HG02678 (cell line): Measurements from ENCODE around the gene SYT3.

Experiments used
- ATAC-seq: cut with Tn5 transposase; IDR thresholded peaks from one replicate; pipeline ENCODE4 v1.9.1; 2021; ENCODE audit warnings: mild to moderate bottlenecking, moderate library complexity; ENCODE audit not compliant: unreplicated experiment

Gene SYT3

DNA sequence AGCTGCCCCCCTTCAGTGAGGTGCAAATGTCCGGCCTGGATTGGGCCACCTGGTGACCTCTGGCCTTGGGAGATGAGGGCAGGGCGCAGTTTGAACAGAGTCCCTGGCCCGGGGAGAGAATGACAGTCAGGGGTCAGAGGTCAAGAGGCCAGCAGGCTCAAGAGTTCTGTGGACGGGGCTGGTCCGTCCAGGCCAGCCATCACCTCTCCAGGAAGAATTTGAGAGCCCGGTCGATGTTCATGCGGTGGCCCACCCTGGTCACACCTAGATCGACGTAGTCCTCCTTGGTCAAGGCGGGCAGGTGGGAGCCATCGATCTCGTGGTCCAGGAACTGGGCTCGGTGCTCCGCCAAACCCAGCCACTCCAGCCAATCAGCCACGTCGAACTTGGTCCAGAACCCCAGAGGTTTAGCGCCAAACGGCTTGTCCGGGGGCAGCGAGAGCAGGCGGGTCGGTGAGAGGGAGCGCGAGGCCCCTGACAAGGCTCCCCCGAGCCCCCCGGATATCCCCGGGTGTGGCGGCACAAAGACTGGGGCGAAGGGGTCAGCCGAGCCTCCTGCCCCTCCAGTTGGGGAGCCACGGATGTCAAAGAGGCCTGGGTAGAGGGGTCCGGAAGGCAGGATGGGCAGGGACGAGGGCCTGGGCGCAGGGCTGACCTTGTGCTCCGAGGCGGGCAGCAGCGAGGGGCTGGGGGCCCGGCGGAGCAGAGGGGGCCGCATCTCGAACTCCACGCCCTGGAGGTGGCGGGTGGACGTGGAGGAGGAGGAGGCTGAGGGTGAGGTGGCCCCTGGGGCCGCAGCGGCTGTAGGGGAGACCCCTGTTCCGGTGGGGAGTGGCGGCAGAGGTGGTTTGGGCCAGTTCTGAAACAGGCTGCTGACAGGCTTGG, 22.3 kb upstream of the SYT3 start:
- ATAC-seq = no peak

DNA sequence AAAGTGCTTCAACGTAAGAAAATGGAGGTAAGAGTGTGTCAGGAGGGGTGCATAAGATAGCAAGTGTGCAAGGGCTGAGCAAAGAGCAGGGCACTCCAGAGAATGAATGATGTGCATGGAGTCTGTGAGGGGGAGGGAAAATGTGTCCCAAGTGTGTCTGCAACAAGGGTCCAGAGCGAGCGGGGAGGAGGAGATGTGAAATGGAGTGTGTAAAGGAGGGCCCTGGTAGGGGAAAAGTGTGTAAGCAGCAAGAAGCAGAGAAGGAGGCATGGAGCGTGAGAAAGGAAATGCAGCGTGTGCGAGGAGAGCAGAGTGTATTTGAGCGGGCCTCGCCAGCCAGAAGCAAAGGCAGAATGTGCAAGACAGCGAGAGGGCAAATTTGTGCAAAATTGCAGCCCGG, 21.3 kb upstream of the SYT3 start:
- ATAC-seq = no peak

- no peak for ATAC-seq
Measured at GRCh38 chr19:50660088-50660366, 20.3 kb upstream of the SYT3 start.

- ATAC-seq = no peak
Measured at GRCh38 chr19:50659318-50660087, 19.8 kb upstream of the SYT3 start.

- ATAC-seq = no peak
Measured at GRCh38 chr19:50658441-50659317, 19.0 kb upstream of the SYT3 start.

GRCh38 chr19:50657712-50658440, 18.2 kb upstream of the SYT3 start:
- ATAC-seq = no peak

GRCh38 chr19:50657222-50657669, 17.6 kb upstream of the SYT3 start:
- ATAC-seq = no peak

GRCh38 chr19:50654882-50655281, 15.2 kb upstream of the SYT3 start:
- no peak for ATAC-seq

GRCh38 chr19:50652722-50653121, 13.0 kb upstream of the SYT3 start:
- ATAC-seq = no peak

DNA sequence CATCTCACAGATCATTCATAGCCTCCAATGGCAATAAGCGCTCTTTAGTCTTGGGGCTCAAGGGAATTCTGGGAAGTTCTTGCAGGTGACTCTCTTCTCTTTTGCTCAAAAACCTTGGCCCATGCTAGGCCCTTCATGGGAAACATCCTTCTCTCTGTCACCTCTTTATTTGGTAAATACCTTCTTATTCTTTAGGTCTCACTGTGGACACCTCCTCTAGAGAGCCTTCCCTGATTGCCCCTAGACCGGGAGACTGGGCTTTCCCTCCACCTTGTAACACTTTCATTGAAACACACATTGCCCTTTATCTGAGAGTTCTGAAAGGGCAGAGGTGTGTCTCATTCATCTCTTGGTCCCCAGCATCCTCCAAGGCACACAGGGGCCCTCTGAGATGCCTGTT, 11.5 kb upstream of the SYT3 start:
- ATAC-seq = no peak

DNA sequence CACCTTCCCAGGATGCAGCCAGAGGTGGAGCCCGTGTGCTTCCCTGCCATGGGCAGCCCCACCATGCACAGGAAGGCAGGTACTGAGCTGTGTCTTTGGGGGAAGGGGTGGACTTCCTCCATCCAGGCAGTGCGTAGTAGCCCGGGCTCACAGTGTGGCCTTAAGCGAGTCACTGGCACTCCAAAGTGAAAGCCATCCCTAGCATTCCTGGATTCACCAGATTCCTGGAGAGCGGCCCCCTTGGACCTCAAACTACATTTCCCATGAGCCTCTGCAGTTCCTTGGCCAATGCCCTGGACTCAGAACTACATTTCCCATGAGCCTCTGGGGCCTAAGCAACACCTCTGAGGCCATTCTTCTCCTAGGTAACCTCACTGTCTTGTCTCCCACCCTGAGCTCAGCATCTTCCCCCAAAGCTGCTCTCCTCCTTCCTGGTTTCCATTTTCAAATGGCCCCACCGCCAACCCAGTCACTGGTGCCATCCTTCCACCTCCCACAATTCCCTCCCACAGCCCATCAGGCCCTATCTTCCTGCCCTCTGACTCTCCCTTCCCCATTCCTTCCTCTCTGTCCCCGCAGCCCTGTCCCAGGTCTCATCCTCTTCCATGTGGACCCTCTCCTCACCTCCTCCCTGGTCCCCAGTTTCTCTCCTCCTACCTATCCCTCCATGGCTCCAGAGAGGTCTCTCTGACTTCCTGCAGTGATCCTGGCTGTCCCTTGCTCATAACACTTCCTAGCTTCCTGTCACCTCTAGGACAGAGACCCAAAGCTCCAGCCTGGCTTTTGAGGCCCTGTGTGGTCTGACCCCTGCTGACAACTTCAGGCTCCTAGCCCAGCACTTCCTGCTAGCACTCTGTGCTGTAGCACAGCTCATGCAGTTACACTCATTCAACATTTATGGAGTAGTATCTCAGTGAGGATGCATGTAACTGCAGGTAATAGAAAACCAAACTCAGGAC, 10.0 kb upstream of the SYT3 start, which contains the start of gene C19orf81:
C19orf81 (plus strand) TSS at position 13 of the 959 bp plus-strand sequence; CDS start at position 13, 0 bp downstream.
- no peak for ATAC-seq

GRCh38 chr19:50648659-50649058, 9.0 kb upstream of the SYT3 start:
- no peak for ATAC-seq

- ATAC-seq = no peak
Measured at GRCh38 chr19:50647879-50648615, 8.4 kb upstream of the SYT3 start.

DNA sequence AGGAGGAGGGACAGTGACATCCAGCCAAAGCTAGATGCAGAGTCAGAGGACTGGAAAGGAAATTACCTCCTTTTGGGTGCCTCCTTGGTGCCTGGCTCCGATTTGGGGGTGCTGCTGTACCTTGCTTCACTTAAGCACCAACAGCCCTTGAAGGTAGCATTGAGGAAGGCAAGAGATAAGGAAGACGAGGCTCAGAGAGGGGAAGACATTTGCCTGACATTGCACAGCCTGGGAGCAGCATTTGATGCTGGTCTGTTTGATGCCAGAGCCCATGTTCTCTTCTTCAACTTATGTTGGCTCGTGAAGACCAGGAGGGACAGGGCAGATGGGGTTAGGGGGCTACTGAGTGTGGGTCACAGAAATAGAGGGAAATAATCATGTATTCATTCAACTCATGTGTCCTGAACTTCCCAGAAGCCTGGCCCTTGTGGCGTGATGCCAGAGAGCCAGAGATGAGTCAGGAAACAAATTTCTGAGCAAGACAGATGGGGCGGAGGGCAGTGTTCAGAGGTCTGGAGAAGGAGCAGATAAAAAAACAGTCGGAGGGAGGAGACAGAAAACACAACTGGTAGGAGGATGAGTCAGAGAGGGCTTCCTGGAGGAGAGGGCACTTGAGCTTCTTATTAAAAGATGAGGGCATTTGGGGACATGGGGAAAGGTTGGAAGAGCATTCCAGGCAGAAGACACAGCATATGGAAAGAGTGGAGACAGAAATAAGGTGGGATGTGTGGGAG, 6.6 kb upstream of the SYT3 start:
- ATAC-seq = no peak

DNA sequence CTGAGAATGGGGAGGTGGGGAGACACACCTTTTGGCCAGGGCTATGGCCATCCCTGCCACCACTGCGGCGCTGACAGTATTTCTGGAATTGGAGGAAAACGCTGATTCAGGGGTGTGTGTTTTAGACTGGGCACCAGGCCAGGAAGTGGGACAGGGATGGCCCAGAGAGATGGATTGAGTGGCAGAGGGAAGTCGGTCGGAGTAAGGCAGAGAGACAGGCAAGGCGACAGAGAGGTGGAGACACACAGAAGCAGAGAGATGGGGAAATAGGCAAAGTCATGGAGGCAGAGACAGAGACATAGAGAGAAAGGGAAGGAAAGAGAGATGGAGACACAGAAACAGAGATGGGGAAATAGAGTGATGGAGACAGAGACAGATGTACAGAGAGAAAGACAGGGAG, 5.4 kb upstream of the SYT3 start:
- no peak for ATAC-seq

DNA sequence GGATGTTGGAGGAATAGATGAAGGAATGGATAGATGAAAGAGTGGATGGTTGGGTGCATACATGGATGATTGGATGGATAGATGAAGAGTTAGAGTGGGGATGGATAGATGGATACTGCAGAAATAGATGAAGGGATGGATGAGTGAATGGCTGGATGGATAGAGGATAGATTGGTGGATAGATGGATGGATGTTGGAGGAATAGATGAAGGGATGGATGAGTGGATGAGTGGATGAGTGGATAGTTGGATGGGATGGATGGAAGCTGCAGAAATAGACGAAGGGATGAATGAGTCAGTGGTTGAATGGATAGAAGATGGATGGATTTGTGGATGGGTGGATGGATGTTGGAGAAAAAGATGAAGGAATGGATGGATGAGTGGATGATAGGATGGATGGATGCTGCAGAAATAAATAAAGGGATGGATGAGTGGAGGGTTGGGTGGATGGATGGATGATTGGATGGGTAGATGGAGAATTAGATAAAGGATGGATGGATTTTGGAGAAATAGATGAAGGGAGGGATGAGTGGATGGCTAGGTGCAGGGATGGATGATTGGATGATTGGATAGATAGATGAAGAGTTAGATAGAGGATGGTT, 4.7 kb upstream of the SYT3 start:
- ATAC-seq = no peak

DNA sequence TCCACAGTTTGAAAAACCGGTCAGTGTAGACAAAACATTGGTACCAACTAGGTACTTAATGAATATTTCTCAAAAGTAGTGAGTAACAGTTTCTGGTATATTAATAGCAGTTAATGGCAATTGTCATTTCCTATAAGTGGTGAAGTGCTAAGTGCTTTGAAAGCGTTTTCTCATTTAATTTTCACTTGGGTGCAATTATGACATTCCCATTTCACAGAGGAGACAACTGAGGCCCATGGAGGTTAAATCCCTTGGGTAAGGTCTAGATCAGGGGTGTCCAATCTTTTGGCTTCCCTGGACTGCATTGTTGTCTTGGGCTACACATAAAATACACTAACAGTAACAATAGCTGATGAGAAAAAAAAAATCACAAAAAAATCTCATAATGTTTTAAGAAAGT, 687 bp upstream of the SYT3 start:
- no peak for ATAC-seq

GRCh38 chr19:50638600-50638999, 1.1 kb downstream of the SYT3 start:
- ATAC-seq = no peak
